HEK293 (cell line): ENCODE measurements around the gene RUNX1.

Experiments
- CTCF ChIA-PET: fragments of 350-600 bp; formaldehyde crosslinking; extraction: SDS; loops from one replicate; lab custom pipeline; 2021; ENCODE audit warnings: antibody characterized with exemption; lab: Yijun Ruan, JAX
- POLR2A ChIA-PET: fragments of 300-600 bp; formaldehyde crosslinking; extraction: SDS; loops from one replicate; lab custom pipeline; 2020; ENCODE audit warnings: antibody characterized with exemption, inconsistent platforms; lab: Yijun Ruan, JAX
- H3K27ac ChIP-seq: fragments of 200-500 bp; sonication (Bioruptor generic); 2 replicates; pipeline ENCODE4 v1.5.1; 2014; ENCODE audit warnings: low read depth, low read length, control low read depth, inconsistent platforms; ENCODE audit errors: extremely low read depth
- H3K36me3 ChIP-seq, 2 experiments: fragments of 200-500 bp in 1 of 2; sonication (Bioruptor generic) in 1 of 2; 1 replicate in 1 of 2; 2 replicates in 1 of 2; pipeline ENCODE4 v1.5.1; 2014 to 2017; ENCODE audit warnings: inconsistent platforms in 2 of 2, low read length in 2 of 2; ENCODE audit not compliant: control insufficient read depth in 2 of 2, insufficient read depth in 1 of 2
- H3K4me1 ChIP-seq: fragments of 200-500 bp; sonication (Bioruptor generic); 2 replicates; pipeline ENCODE4 v1.5.1; 2014; ENCODE audit warnings: mild to moderate bottlenecking, low read length, inconsistent platforms; ENCODE audit not compliant: control insufficient read depth, insufficient read depth
- H3K4me3 ChIP-seq: 2 replicates; pipeline ENCODE4 v1.5.1; 2011; ENCODE audit warnings: low read depth, mild to moderate bottlenecking, control low read depth, low read length, moderate library complexity
- H3K9me3 ChIP-seq: fragments of 200-500 bp; sonication (Bioruptor generic); 2 replicates; pipeline ENCODE4 v1.5.1; 2014; ENCODE audit warnings: low read depth, low read length, inconsistent platforms; ENCODE audit not compliant: control insufficient read depth, insufficient read depth
- GLI2 ChIP-seq: fragments of 450-650 bp; formaldehyde crosslinking; IDR thresholded peaks from 2 replicates; pipeline ENCODE4; 2017; ENCODE audit warnings: missing biosample characterization, missing genetic modification characterization, low read depth, borderline replicate concordance
- KLF7 ChIP-seq: fragments of 450-650 bp; formaldehyde crosslinking; IDR thresholded peaks from 2 replicates; pipeline ENCODE4 v1.5.1; 2016; ENCODE audit warnings: missing biosample characterization, missing genetic modification characterization, borderline replicate concordance
- OVOL3 ChIP-seq: fragments of 450-650 bp; formaldehyde crosslinking; IDR thresholded peaks from 2 replicates; pipeline ENCODE4 v1.5.1; 2016; ENCODE audit warnings: missing biosample characterization, missing genetic modification characterization
- PRDM10 ChIP-seq: fragments of 450-650 bp; formaldehyde crosslinking; IDR thresholded peaks from 2 replicates; pipeline ENCODE4 v1.5.1; 2016; ENCODE audit warnings: missing biosample characterization, missing genetic modification characterization
- WT1 ChIP-seq: fragments of 450-650 bp; formaldehyde crosslinking; IDR thresholded peaks from 2 replicates; pipeline ENCODE4 v1.5.1; 2016; ENCODE audit warnings: missing biosample characterization, missing genetic modification characterization
- ZBTB8A ChIP-seq: fragments of 450-650 bp; formaldehyde crosslinking; IDR thresholded peaks from 2 replicates; pipeline ENCODE4 v1.5.1; 2016; ENCODE audit warnings: missing biosample characterization, missing genetic modification characterization
- ZEB2 ChIP-seq: fragments of 450-650 bp; formaldehyde crosslinking; IDR thresholded peaks from 2 replicates; pipeline ENCODE4 v1.5.1; 2016; ENCODE audit warnings: missing biosample characterization, missing genetic modification characterization
- ZNF10 ChIP-seq: fragments of 450-650 bp; formaldehyde crosslinking; IDR thresholded peaks from 2 replicates; pipeline ENCODE4 v1.5.1; 2017; ENCODE audit warnings: missing biosample characterization, missing genetic modification characterization
- ZNF121 ChIP-seq: fragments of 450-650 bp; formaldehyde crosslinking; IDR thresholded peaks from 2 replicates; pipeline ENCODE4 v1.5.1; 2016; ENCODE audit warnings: missing biosample characterization, missing genetic modification characterization
- ZNF133 ChIP-seq: fragments of 450-650 bp; formaldehyde crosslinking; IDR thresholded peaks from 2 replicates; pipeline ENCODE4 v1.5.1; 2016; ENCODE audit warnings: missing biosample characterization, missing genetic modification characterization
- ZNF184 ChIP-seq: fragments of 450-650 bp; IDR thresholded peaks from 2 replicates; pipeline ENCODE4 v1.5.1; 2018; ENCODE audit warnings: missing biosample characterization, mild to moderate bottlenecking, missing genetic modification characterization
- ZNF354C ChIP-seq: fragments of 450-650 bp; formaldehyde crosslinking; IDR thresholded peaks from 2 replicates; pipeline ENCODE4 v1.5.1; 2016; ENCODE audit warnings: missing biosample characterization, missing genetic modification characterization, low read depth, borderline replicate concordance
- ZNF530 ChIP-seq: fragments of 450-650 bp; formaldehyde crosslinking; IDR thresholded peaks from 2 replicates; pipeline ENCODE4 v1.5.1; 2016; ENCODE audit warnings: low read depth, missing biosample characterization, missing genetic modification characterization
- ZNF561 ChIP-seq: fragments of 450-650 bp; IDR thresholded peaks from 2 replicates; pipeline ENCODE4 v1.5.1; 2018; ENCODE audit warnings: missing biosample characterization, missing genetic modification characterization, borderline replicate concordance
- ZNF610 ChIP-seq: fragments of 450-650 bp; formaldehyde crosslinking; IDR thresholded peaks from 2 replicates; pipeline ENCODE4 v1.5.1; 2016; ENCODE audit warnings: missing biosample characterization, missing genetic modification characterization, borderline replicate concordance
- ZNF621 ChIP-seq: fragments of 450-650 bp; formaldehyde crosslinking; IDR thresholded peaks from 2 replicates; pipeline ENCODE4 v1.5.1; 2017; ENCODE audit warnings: missing biosample characterization, missing genetic modification characterization
- ZNF776 ChIP-seq: fragments of 450-650 bp; formaldehyde crosslinking; IDR thresholded peaks from 2 replicates; pipeline ENCODE4 v1.5.0; 2017; ENCODE audit warnings: missing biosample characterization, missing genetic modification characterization, borderline replicate concordance
- ZNF837 ChIP-seq: fragments of 450-650 bp; formaldehyde crosslinking; IDR thresholded peaks from 2 replicates; pipeline ENCODE4 v1.5.1; 2016; ENCODE audit warnings: missing biosample characterization, missing genetic modification characterization
- ZNF843 ChIP-seq: fragments of 450-650 bp; formaldehyde crosslinking; IDR thresholded peaks from 2 replicates; pipeline ENCODE4 v1.5.1; 2016; ENCODE audit warnings: missing biosample characterization, missing genetic modification characterization
- TF ChIP-seq, protein P1 (sequence below): fragments of 450-650 bp; IDR thresholded peaks from 2 replicates; pipeline ENCODE4 v1.5.1; 2018; ENCODE audit warnings: missing biosample characterization, mild to moderate bottlenecking, missing genetic modification characterization
- TF ChIP-seq, protein P2 (sequence below): fragments of 450-650 bp; formaldehyde crosslinking; IDR thresholded peaks from 2 replicates; pipeline ENCODE4 v1.5.1; 2016; ENCODE audit warnings: missing biosample characterization, missing genetic modification characterization
- TF ChIP-seq, protein P3 (sequence below): fragments of 450-650 bp; formaldehyde crosslinking; IDR thresholded peaks from 2 replicates; pipeline ENCODE4 v1.5.1; 2016; ENCODE audit warnings: missing biosample characterization, missing genetic modification characterization
- TF ChIP-seq, protein P4 (sequence below): fragments of 450-650 bp; formaldehyde crosslinking; optimal IDR thresholded peaks from 2 replicates; pipeline ENCODE3; 2016; ENCODE audit warnings: missing biosample characterization, mild to moderate bottlenecking, missing genetic modification characterization

The RUNX1 gene

GRCh38 chr21:34900376-34900775, 148.7 kb downstream of the RUNX1 start:
- H3K4me3 ChIP-seq = no peak overlapping the region
- CTCF ChIA-PET = interaction anchor here (0.8 to 1.2 kb wide), 3 partner anchors 19 to 53 kb away, joined by 3 read pairs; no protein-coding TSS in a partner anchor
- no peaks in the 10 kb centered on the region for H3K4me1 ChIP-seq
- H3K27ac ChIP-seq = no peak overlapping the region
- POLR2A ChIA-PET = no interaction called here
- no peaks in the 10 kb centered on the region for H3K36me3 ChIP-seq
- no peaks in the 10 kb centered on the region for H3K9me3 ChIP-seq
- no peak for TF ChIP-seq WT1 (tag by site-specific recombination)
- TF ChIP-seq, protein P1, sequence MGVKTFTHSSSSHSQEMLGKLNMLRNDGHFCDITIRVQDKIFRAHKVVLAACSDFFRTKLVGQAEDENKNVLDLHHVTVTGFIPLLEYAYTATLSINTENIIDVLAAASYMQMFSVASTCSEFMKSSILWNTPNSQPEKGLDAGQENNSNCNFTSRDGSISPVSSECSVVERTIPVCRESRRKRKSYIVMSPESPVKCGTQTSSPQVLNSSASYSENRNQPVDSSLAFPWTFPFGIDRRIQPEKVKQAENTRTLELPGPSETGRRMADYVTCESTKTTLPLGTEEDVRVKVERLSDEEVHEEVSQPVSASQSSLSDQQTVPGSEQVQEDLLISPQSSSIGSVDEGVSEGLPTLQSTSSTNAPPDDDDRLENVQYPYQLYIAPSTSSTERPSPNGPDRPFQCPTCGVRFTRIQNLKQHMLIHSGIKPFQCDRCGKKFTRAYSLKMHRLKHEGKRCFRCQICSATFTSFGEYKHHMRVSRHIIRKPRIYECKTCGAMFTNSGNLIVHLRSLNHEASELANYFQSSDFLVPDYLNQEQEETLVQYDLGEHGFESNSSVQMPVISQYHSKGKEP (tag by site-specific recombination) = peak; percentile 23; the same call in 1 of the 2 replicates
- TF ChIP-seq, all 188 proteins: peak for 1

- POLR2A ChIA-PET = no interaction called here
- CTCF ChIA-PET = interaction anchor here (0.7 to 1.2 kb wide), 5 partner anchors 19 to 76 kb away, joined by 3 read pairs; no protein-coding TSS in a partner anchor
Observed at GRCh38 chr21:34899760-34900159, 149.3 kb downstream of the RUNX1 start.

DNA sequence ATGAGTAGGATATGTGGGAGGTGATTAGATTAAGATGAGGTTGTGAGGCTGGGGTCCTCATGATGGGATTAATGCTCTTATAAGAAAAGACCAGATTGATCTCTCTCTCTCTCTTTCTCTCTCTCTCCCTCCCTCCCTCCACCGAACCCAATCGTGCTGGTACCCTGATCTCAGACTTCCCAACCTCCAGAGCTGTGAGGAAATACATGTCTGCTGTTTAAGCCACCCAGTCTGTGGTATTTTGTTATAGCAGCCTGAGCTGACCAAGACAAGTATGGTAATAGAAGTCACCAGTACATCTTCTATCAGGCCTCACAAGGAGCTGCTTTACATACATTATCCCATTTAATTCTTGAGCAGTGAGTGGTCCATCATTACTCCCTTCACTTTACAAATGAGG, 149.8 kb downstream of the RUNX1 start:
- ChIA-PET CTCF (interaction anchor here (0.7 to 1.0 kb wide), 5 partner anchors 45 to 154 kb away, joined by 3 to 4 read pairs (median 3); no protein-coding TSS in a partner anchor), POLR2A (no interaction called here)
- no peaks in the 10 kb centered on the region for H3K9me3 ChIP-seq
- TF ChIP-seq ZBTB8A (tag by site-specific recombination) (no peak), GLI2 (no peak), OVOL3 (tag by site-specific recombination) (no peak), ZNF776 (no peak), ZEB2 (no peak), ZNF843 (no peak), ZNF561 (no peak), ZNF530 (tag by site-specific recombination) (no peak), ZNF621 (no peak), ZNF837 (tag by site-specific recombination) (no peak), ZNF133 (tag by site-specific recombination) (no peak), PRDM10 (no peak), ZNF10 (no peak), ZNF354C (tag by site-specific recombination) (no peak), ZNF610 (tag by site-specific recombination) (no peak), ZNF184 (no peak), KLF7 (tag by site-specific recombination) (no peak)
- TF ChIP-seq, protein P2, sequence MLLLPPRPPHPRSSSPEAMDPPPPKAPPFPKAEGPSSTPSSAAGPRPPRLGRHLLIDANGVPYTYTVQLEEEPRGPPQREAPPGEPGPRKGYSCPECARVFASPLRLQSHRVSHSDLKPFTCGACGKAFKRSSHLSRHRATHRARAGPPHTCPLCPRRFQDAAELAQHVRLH = no peak
- TF ChIP-seq, protein P3, sequence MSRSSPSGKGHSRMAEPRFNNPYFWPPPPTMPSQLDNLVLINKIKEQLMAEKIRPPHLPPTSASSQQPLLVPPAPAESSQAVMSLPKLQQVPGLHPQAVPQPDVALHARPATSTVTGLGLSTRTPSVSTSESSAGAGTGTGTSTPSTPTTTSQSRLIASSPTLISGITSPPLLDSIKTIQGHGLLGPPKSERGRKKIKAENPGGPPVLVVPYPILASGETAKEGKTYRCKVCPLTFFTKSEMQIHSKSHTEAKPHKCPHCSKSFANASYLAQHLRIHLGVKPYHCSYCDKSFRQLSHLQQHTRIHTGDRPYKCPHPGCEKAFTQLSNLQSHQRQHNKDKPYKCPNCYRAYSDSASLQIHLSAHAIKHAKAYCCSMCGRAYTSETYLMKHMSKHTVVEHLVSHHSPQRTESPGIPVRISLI = no peak

More at GRCh38 chr21:34899760-34900159, 149.3 kb downstream of the RUNX1 start:
- no peaks in the 10 kb centered on the region for H3K36me3 ChIP-seq
- H3K9me3 ChIP-seq = no peaks in the 10 kb centered on the region
- H3K27ac ChIP-seq = no peak overlapping the region
- H3K4me1 ChIP-seq = no peaks in the 10 kb centered on the region
- TF ChIP-seq, protein P4, sequence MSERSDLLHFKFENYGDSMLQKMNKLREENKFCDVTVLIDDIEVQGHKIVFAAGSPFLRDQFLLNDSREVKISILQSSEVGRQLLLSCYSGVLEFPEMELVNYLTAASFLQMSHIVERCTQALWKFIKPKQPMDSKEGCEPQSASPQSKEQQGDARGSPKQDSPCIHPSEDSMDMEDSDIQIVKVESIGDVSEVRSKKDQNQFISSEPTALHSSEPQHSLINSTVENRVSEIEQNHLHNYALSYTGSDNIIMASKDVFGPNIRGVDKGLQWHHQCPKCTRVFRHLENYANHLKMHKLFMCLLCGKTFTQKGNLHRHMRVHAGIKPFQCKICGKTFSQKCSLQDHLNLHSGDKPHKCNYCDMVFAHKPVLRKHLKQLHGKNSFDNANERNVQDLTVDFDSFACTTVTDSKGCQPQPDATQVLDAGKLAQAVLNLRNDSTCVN (tag by site-specific recombination) = no peak
- 0 out of 2 replicates have a peak, but pooled peaks have one; percentile 73 for TF ChIP-seq ZNF121 (tag by site-specific recombination)
- H3K4me3 ChIP-seq = no peak overlapping the region

More for the DNA sequence above, 149.8 kb downstream of the RUNX1 start:
- Histone ChIP-seq H3K36me3 (no peaks in the 10 kb centered on the region), H3K4me1 (no peaks in the 10 kb centered on the region), H3K4me3 (no peak overlapping the region), H3K27ac (no peak overlapping the region)
